K562 (cell line): Measurements from ENCODE around the gene ZCCHC14. TPM values are rescaled to one million over a fixed set of nuclear protein-coding genes. Genes with fewer than 3 reads are reported as not detected.
A peak's percentile ranks its signal among the peaks of the same experiment; 100 is the strongest.

ENCODE experiments used
- ATAC-seq: fragments of 200-7000 bp; cut with Tn5 transposase; 3 replicates; pipeline ENCODE4 v1.9.1; 2020; ENCODE audit warnings: moderate library complexity
- BruUV-seq: library from RNA; stranded (reverse); fragments of 400-500 nt; replicated peaks from 2 replicates; lab custom pipeline; 2021; lab: Mats Ljungman, UMichigan
- CTCF ChIA-PET: fragments of 300-600 bp; formaldehyde crosslinking; extraction: SDS; loops from one replicate; lab custom pipeline; 2021; ENCODE audit warnings: low intra/inter-chr PET ratio; lab: Yijun Ruan, JAX
- POLR2A ChIA-PET: fragments of 300-600, 350-650 bp; sonication (Branson Sonifier 250); formaldehyde crosslinking; extraction: SDS; loops from one replicate; lab custom pipeline; 2021; ENCODE audit warnings: antibody characterized with exemption, inconsistent platforms; lab: Yijun Ruan, JAX
- DNase-seq, 4 experiments: peaks; one replicate each; pipeline versions ENCODE4 v3.0.0 to v3.0.0-alpha.2; 2011 to 2018; ENCODE audit warnings: low spot score in 3 of 4, mixed read lengths in 3 of 4; ENCODE audit errors: extremely low read depth in 1 of 4
- FAIRE-seq: peaks from 2 replicates; lab custom pipeline; 2011; peaks lifted over from hg19 to GRCh38; lab: Jason Lieb, UNC
- H2AFZ ChIP-seq: 2 replicates; pipeline ENCODE4 v1.6.0; 2011; ENCODE audit warnings: low read depth, low read length, control low read depth, inconsistent platforms
- H3K27ac ChIP-seq: fragments of 200-600 bp; 3 replicates; pipeline ENCODE4 v1.8.0; 2011; ENCODE audit warnings: low read depth, mild to moderate bottlenecking, control low read depth, inconsistent platforms, low read length, moderate library complexity, mixed read lengths; ENCODE audit errors: extremely low read depth
- H3K27me3 ChIP-seq, 2 experiments: fragments of 300-600 bp in 1 of 2; 2 replicates in 1 of 2; 3 replicates in 1 of 2; pipeline versions ENCODE4 v1.6.0 to v1.8.0; 2011; ENCODE audit warnings: inconsistent platforms in 2 of 2, low read length in 2 of 2, mild to moderate bottlenecking in 1 of 2, mixed read lengths in 1 of 2, moderate library complexity in 1 of 2; ENCODE audit not compliant: control insufficient read depth in 2 of 2, insufficient read depth in 2 of 2
- H3K36me3 ChIP-seq: fragments of 300-600 bp; 3 replicates; pipeline ENCODE4 v1.8.0; 2011; ENCODE audit warnings: mild to moderate bottlenecking, low read length, inconsistent platforms; ENCODE audit not compliant: control insufficient read depth, insufficient read depth
- H3K4me1 ChIP-seq, 2 experiments: fragments of 200-600 bp in 1 of 2; replicated peaks in 1 of 2; 2 replicates in 1 of 2; 3 replicates in 1 of 2; pipeline versions ENCODE4 v1.5.1 to v1.8.0; 2011; ENCODE audit warnings: inconsistent platforms in 2 of 2, low read length in 2 of 2, mild to moderate bottlenecking in 1 of 2, mixed read lengths in 1 of 2, moderate library complexity in 1 of 2; ENCODE audit not compliant: control insufficient read depth in 2 of 2, insufficient read depth in 2 of 2
- H3K4me2 ChIP-seq: 2 replicates; pipeline ENCODE4 v1.6.1; 2011; ENCODE audit warnings: low read length, control low read depth, inconsistent platforms, mixed read lengths; ENCODE audit not compliant: insufficient read depth
- H3K4me3 ChIP-seq: fragments of 200-600 bp; sonication (generic), shearing (Covaris generic); 2 replicates; pipeline ENCODE4 v1.5.1; 2016; ENCODE audit warnings: control low read depth, inconsistent platforms
- H3K79me2 ChIP-seq: fragments of 200-600 bp; 3 replicates; pipeline ENCODE4 v1.8.0; 2011; ENCODE audit warnings: low read length, inconsistent platforms; ENCODE audit not compliant: control insufficient read depth, insufficient read depth
- H3K9ac ChIP-seq, 2 experiments: 2 replicates each; pipeline versions ENCODE4 v1.6.0 to v1.6.1; 2011; ENCODE audit warnings: low read depth in 2 of 2, low read length in 2 of 2, control low read depth in 1 of 2, inconsistent platforms in 1 of 2, mild to moderate bottlenecking in 1 of 2, mixed read lengths in 1 of 2; ENCODE audit not compliant: insufficient read depth in 1 of 2
- H3K9me1 ChIP-seq: one replicate; pipeline ENCODE4 v1.6.0; 2011; ENCODE audit warnings: inconsistent platforms, mild to moderate bottlenecking, low read length, moderate library complexity; ENCODE audit not compliant: control insufficient read depth, insufficient read depth
- H3K9me3 ChIP-seq: replicated peaks from 2 replicates; pipeline ENCODE4 v1.5.1; 2011; ENCODE audit warnings: low read depth, low read length, inconsistent platforms; ENCODE audit not compliant: control insufficient read depth, insufficient read depth
- H4K20me1 ChIP-seq: replicated peaks from 2 replicates; pipeline ENCODE4 v1.6.1; 2011; ENCODE audit warnings: low read length, inconsistent platforms, mixed read lengths; ENCODE audit not compliant: control insufficient read depth, insufficient read depth
- AFF4 ChIP-seq: sonication (generic); formaldehyde crosslinking; IDR thresholded peaks from 2 replicates; pipeline ENCODE4 v1.8.0; 2023; ENCODE audit warnings: mild to moderate bottlenecking, missing genetic modification reagents
- BDP1 ChIP-seq: IDR thresholded peaks from 3 replicates; pipeline ENCODE4 v1.6.1; 2011; ENCODE audit not compliant: insufficient read length, insufficient read depth
- BRF1 ChIP-seq: IDR thresholded peaks from 3 replicates; pipeline ENCODE4 v1.6.1; 2011; ENCODE audit warnings: borderline replicate concordance, mild to moderate bottlenecking; ENCODE audit not compliant: insufficient read length; ENCODE audit errors: extremely low read depth
- CAMTA2 ChIP-seq: fragments of 250-450 bp; sonication (Bioruptor Pico); conservative IDR thresholded peaks from 2 replicates; pipeline ENCODE4 v1.5.1; 2022
- EP300 ChIP-seq: IDR thresholded peaks from 2 replicates; pipeline ENCODE4 v1.6.1; 2012; ENCODE audit warnings: low read length, improper control_type of control experiment
- ETV6 ChIP-seq, 3 experiments: fragments of 150-350 bp in 1 of 3; sonication (generic) in 1 of 3; formaldehyde crosslinking in 1 of 3; IDR thresholded peaks; 2 replicates each; pipeline versions ENCODE4 v1.6.1 to v1.8.0; 2014 to 2022; ENCODE audit warnings: borderline replicate concordance in 2 of 3, low read depth in 2 of 3, antibody characterized with exemption in 1 of 3, low read length in 1 of 3, mild to moderate bottlenecking in 1 of 3, missing genetic modification reagents in 1 of 3
- FOXJ2 ChIP-seq: fragments of 200-800 bp; sonication (Bioruptor generic); IDR thresholded peaks from 2 replicates; pipeline ENCODE4 v1.6.1; 2016; ENCODE audit warnings: missing genetic modification characterization, missing compliant biosample characterization
- FUS ChIP-seq: fragments of 200-400 bp; formaldehyde crosslinking; optimal IDR thresholded peaks from 2 replicates; pipeline ENCODE3; 2017; ENCODE audit warnings: low read depth, low read length
- HLTF ChIP-seq: fragments of 450-650 bp; IDR thresholded peaks from 2 replicates; pipeline ENCODE4 v1.6.1; 2016
- PHF20 ChIP-seq: fragments of 450-650 bp; IDR thresholded peaks from 2 replicates; pipeline ENCODE4 v1.6.1; 2018; ENCODE audit not compliant: partially characterized antibody
- POLR3A ChIP-seq: IDR thresholded peaks from 2 replicates; pipeline ENCODE4 v1.6.1; 2011; ENCODE audit warnings: borderline replicate concordance, mild to moderate bottlenecking, moderate library complexity; ENCODE audit not compliant: insufficient read length, insufficient read depth; ENCODE audit errors: extremely low read depth
- TAF1 ChIP-seq: IDR thresholded peaks from 2 replicates; pipeline ENCODE4 v1.6.1; 2011; ENCODE audit warnings: mild to moderate bottlenecking, low read length, moderate library complexity; ENCODE audit not compliant: insufficient read depth, control insufficient read depth, severe bottlenecking; ENCODE audit errors: extremely low read depth
- ZC3H4 ChIP-seq: sonication (generic); formaldehyde crosslinking; IDR thresholded peaks from 2 replicates; pipeline ENCODE4 v1.9.0; 2021; ENCODE audit warnings: missing genetic modification reagents, borderline replicate concordance
- ZNF444 ChIP-seq: fragments of 250-450 bp; sonication (Bioruptor Pico); IDR thresholded peaks from 2 replicates; pipeline ENCODE4 v1.4.0; 2020; ENCODE audit warnings: mild to moderate bottlenecking, moderate library complexity
- ZNF507 ChIP-seq: conservative IDR thresholded peaks from 2 replicates; pipeline ENCODE4 v1.6.1; 2017; ENCODE audit warnings: missing genetic modification characterization, missing compliant biosample characterization
- WGBS: fragments of 100-300 bp; shearing (Covaris generic); methylation state at CpG from one replicate; pipeline ENCODE4 v1.1.6; 2016; ENCODE audit warnings: low coverage, mixed read lengths; ENCODE audit not compliant: insufficient coverage; ENCODE audit errors: missing lambda C conversion rate; 5-methylcytosine and 5-hydroxymethylcytosine counted together
- in situ Hi-C: fragments of 300-500 bp; cut with MboI; formaldehyde crosslinking; loops from 4 replicates; pipeline ENCODE4 v1.15.0; 2018; ENCODE audit warnings: inconsistent platforms, mixed read lengths
- intact Hi-C: fragments of 100-400 bp; cut with micrococcal nuclease; formaldehyde crosslinking; loops from 2 replicates; pipeline ENCODE4 v1.14.2; 2022
- polyA plus RNA-seq, 8 experiments: library from polyadenylated mRNA; depleted of rRNA in 4 of 8; stranded (reverse) in 5 of 8; unstranded in 3 of 8; fragments of >200 nt; fragmentation: Nextera tagmentation in 2 of 8; fragmentation: Illumina TruSeq in 1 of 8; extraction: Ambion mirVana in 2 of 8; extraction: Trizol in 1 of 8; gene quantifications; 2 replicates each; pipeline versions ENCODE4 v1.2.1 to v1.2.3, GENCODE V29; 2011 to 2014; ENCODE audit warnings: inconsistent platforms in 1 of 8, missing spikeins in 1 of 8
- total RNA-seq, 7 experiments: library from RNA; depleted of rRNA in 6 of 7; stranded (reverse); fragments of >200 nt in 6 of 7; fragmentation: Illumina TruSeq in 2 of 7; extraction: Trizol in 2 of 7; gene quantifications; 2 replicates each; pipeline versions ENCODE4 v1.2.1 to v1.2.3, GENCODE V29; 2011 to 2021; ENCODE audit warnings: low replicate concordance in 1 of 7
- TF ChIP-seq, protein P1 (sequence below): fragments of 450-650 bp; formaldehyde crosslinking; IDR thresholded peaks from 2 replicates; pipeline ENCODE4 v1.4.0; 2022; ENCODE audit warnings: mild to moderate bottlenecking, moderate library complexity
- TF ChIP-seq, protein P2 (sequence below): sonication (generic); formaldehyde crosslinking; IDR thresholded peaks from 2 replicates; pipeline ENCODE4 v1.8.0; 2022; ENCODE audit warnings: missing genetic modification reagents, mild to moderate bottlenecking, borderline replicate concordance

Gene ZCCHC14
- total and polyA plus RNA-seq, 9 of the 15 experiments (the other 6 are each of a cell fraction or from before 2014, with no cell fraction given): 1.5 to 12.4 (median 2.9) TPM

DNA sequence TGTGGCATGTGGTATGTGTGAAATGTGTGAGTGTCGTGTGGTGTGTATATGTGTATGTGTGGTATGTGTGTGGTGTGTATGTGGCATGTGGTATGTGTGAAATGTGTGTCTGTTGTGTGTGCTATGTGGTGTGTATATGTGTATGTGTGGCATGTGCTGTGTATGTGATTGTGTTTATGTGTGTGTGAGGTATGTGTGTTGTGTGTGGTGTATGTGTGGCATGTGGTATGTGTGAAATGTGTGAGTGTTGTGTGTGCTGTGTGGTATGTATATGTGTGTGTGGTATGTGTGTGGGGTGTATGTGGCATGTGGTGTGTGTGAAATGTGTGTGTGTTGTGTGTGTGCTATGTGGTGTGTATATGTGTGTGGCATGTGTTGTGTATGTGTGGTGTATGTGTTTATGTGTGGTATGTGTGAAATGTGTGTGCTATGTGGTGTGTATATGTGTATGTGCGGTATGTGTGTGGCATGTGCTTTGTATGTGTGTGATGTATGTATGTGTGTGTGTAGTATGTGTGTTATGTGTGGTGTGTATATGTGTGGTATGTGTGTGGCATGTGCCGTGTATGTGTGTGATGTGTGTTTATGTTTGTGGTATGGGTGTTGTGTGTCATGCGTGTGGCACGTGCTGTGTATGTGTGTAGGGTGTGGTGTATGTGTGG lies 9.6 kb upstream of the ZCCHC14 start:
- Histone ChIP-seq H3K4me2 (no peak overlapping the region), H3K9ac (no peak overlapping the region), H2AFZ (no peak overlapping the region), H3K4me3 (no peak overlapping the region), H3K4me1 (no peaks in the 10 kb centered on the region), H3K27me3 (peaks cover 19 to 39% of the 10 kb centered on the region in 2 experiments), H4K20me1 (peaks cover 2% of the 10 kb centered on the region; the same call in 1 of the 2 replicates), H3K79me2 (no peaks in the 10 kb centered on the region), H3K27ac (no peak overlapping the region), H3K9me3 (peaks cover 6% of the 10 kb centered on the region; the same call in 1 of the 2 replicates), H3K9me1 (no peaks in the 10 kb centered on the region), H3K36me3 (no peaks in the 10 kb centered on the region; the same call in 2 of the 3 replicates)
- peak; percentile 78 for FAIRE-seq
- no TSS peak for BruUV-seq
- no peak for DNase-seq
- WGBS: 52% methylated on average over 5 of the region's 5 CpGs
- in situ Hi-C loops: no loop called here
- CTCF ChIA-PET: no interaction called here
- no peak for ATAC-seq
- intact Hi-C loops: no loop called here
- POLR2A ChIA-PET: no interaction called here
- TF ChIP-seq TAF1: no peak
- TF ChIP-seq ZC3H4 (CRISPR knock-in tag): 0 out of 2 replicates have a peak, but pooled peaks have one; percentile 63
- TF ChIP-seq, protein P1, sequence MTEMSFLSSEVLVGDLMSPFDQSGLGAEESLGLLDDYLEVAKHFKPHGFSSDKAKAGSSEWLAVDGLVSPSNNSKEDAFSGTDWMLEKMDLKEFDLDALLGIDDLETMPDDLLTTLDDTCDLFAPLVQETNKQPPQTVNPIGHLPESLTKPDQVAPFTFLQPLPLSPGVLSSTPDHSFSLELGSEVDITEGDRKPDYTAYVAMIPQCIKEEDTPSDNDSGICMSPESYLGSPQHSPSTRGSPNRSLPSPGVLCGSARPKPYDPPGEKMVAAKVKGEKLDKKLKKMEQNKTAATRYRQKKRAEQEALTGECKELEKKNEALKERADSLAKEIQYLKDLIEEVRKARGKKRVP (CRISPR knock-in tag): no peak
- no peak for TF ChIP-seq ZNF444
- no peak for TF ChIP-seq EP300
- peak; percentile 76 for TF ChIP-seq PHF20
- no peak for TF ChIP-seq ZNF507
- no peak for TF ChIP-seq ETV6 (IDR thresholded peaks at IDR 0.05; ENCODE audit: borderline replicate concordance in 1 of 2, low read depth in 2 of 2, low read length in 1 of 2)
- TF ChIP-seq ETV6 (CRISPR knock-in tag; IDR thresholded peaks at IDR 0.05; ENCODE audit: borderline replicate concordance): no peak
- TF ChIP-seq HLTF: no peak
- TF ChIP-seq FUS: no peak
- no peak for TF ChIP-seq BRF1
- TF ChIP-seq, protein P2, sequence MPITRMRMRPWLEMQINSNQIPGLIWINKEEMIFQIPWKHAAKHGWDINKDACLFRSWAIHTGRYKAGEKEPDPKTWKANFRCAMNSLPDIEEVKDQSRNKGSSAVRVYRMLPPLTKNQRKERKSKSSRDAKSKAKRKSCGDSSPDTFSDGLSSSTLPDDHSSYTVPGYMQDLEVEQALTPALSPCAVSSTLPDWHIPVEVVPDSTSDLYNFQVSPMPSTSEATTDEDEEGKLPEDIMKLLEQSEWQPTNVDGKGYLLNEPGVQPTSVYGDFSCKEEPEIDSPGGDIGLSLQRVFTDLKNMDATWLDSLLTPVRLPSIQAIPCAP (CRISPR knock-in tag): no peak
- TF ChIP-seq BDP1: no peak
- TF ChIP-seq FOXJ2 (tag): no peak
- TF ChIP-seq POLR3A: no peak
- TF ChIP-seq CAMTA2 (CRISPR knock-in tag): no peak
- no peak for TF ChIP-seq AFF4
